Smooth muscle cell (in vitro differentiated cells): ENCODE measurements around the gene PRKCH. TPM values are rescaled to one million over a fixed set of nuclear protein-coding genes. Genes with fewer than 3 reads are reported as not detected.

Experiments used
- DNase-seq: peaks from one replicate; lab custom pipeline; 2025; ENCODE audit not compliant: unreplicated experiment; lab: John Stamatoyannopoulos, UW
- H2AFZ ChIP-seq: fragments of 200-600 bp; sonication (generic); 2 replicates; pipeline ENCODE4 v1.6.0; 2016; ENCODE audit warnings: antibody characterized with exemption, low read depth, mild to moderate bottlenecking
- H3F3A ChIP-seq: fragments of 200-600 bp; sonication (generic); 2 replicates; pipeline ENCODE4 v1.6.0; 2017; ENCODE audit warnings: antibody characterized with exemption, low read depth
- H3K27ac ChIP-seq: fragments of 200-600 bp; sonication (generic); 2 replicates; pipeline ENCODE4 v1.5.1; 2016; ENCODE audit warnings: low read depth, mild to moderate bottlenecking
- H3K27me3 ChIP-seq: fragments of 200-600 bp; sonication (generic); 2 replicates; pipeline ENCODE4 v1.6.1; 2016; ENCODE audit warnings: low read depth, mild to moderate bottlenecking
- H3K36me3 ChIP-seq: fragments of 200-600 bp; sonication (generic); 2 replicates; pipeline ENCODE4 v1.5.1; 2016; ENCODE audit warnings: low read depth
- H3K4me1 ChIP-seq: fragments of 200-600 bp; sonication (generic); 2 replicates; pipeline ENCODE4 v1.5.1; 2016; ENCODE audit warnings: low read depth
- H3K4me2 ChIP-seq: fragments of 200-600 bp; sonication (generic); 2 replicates; pipeline ENCODE4 v1.6.0; 2016; ENCODE audit warnings: mild to moderate bottlenecking
- H3K4me3 ChIP-seq: fragments of 200-600 bp; sonication (generic); 2 replicates; pipeline ENCODE4 v1.5.1; 2016; ENCODE audit warnings: mild to moderate bottlenecking
- H3K79me2 ChIP-seq: fragments of 200-600 bp; sonication (generic); 2 replicates; pipeline ENCODE4 v1.6.0; 2016; ENCODE audit warnings: low read depth, mild to moderate bottlenecking
- H3K9ac ChIP-seq: fragments of 200-600 bp; sonication (generic); 2 replicates; pipeline ENCODE4 v1.6.0; 2016; ENCODE audit warnings: low read depth
- H3K9me3 ChIP-seq: fragments of 200-600 bp; sonication (generic); replicated peaks from 2 replicates; pipeline ENCODE4 v1.5.1; 2016; ENCODE audit warnings: low read depth
- H4K20me1 ChIP-seq: fragments of 200-600 bp; sonication (generic); 2 replicates; pipeline ENCODE4 v1.6.0; 2016; ENCODE audit warnings: low read depth
- WGBS: methylation state at CpG from one replicate; pipeline ENCODE4 v1.1.7; 2016; ENCODE audit warnings: low lambda C conversion rate; 5-methylcytosine and 5-hydroxymethylcytosine counted together
- polyA plus RNA-seq: library from polyadenylated mRNA; unstranded; fragments of >200 nt; fragmentation: Nextera tagmentation; extraction: Ambion mirVana; gene quantifications from 2 replicates; pipeline ENCODE4 v1.2.1, GENCODE V29; 2016
- total RNA-seq: library from RNA; depleted of rRNA; stranded (reverse); fragments of >200 nt; gene quantifications from 2 replicates; pipeline ENCODE4 v1.2.3, GENCODE V29; 2014
- TF ChIP-seq, protein P1 (sequence below): fragments of 200-600 bp; sonication (generic); IDR thresholded peaks from 2 replicates; pipeline ENCODE4 v1.5.1; 2017; ENCODE audit warnings: borderline replicate concordance, mild to moderate bottlenecking, antibody characterized with exemption; ENCODE audit not compliant: insufficient read depth, poor library complexity, severe bottlenecking

The PRKCH gene
- total and polyA plus RNA-seq, 2 experiments from 2014 or later: 1.5 to 7.6 TPM

DNA sequence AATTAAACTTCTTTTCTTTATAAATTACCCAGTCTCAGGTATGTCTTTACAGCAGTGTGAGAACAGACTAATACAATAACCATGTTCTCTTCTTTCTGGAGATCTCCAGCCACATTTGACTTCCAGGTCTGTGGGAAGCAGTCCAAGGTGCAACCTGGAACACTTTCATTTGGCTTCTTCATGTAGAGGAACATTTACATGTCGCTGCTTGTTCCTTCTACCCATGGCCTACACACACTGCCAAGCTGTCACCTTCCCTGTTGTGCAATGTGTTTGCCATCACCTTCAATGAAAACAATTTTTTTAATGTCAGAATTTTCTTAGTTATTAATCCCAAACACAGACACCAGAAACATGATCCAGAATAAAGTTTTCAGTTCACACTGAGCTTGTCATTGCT is 104.7 kb downstream of the PRKCH start:
- no peak overlapping the region for H3K4me3 ChIP-seq
- H3K27ac ChIP-seq: no peak overlapping the region
- no peaks in the 10 kb centered on the region for H3K27me3 ChIP-seq
- H3K4me2 ChIP-seq: no peak overlapping the region
- no peaks in the 10 kb centered on the region for H3F3A ChIP-seq
- 100% methylated on average over 1 of the region's 1 CpG for WGBS
- no peaks in the 10 kb centered on the region for H3K79me2 ChIP-seq
- no peak for DNase-seq
- TF ChIP-seq, protein P1, sequence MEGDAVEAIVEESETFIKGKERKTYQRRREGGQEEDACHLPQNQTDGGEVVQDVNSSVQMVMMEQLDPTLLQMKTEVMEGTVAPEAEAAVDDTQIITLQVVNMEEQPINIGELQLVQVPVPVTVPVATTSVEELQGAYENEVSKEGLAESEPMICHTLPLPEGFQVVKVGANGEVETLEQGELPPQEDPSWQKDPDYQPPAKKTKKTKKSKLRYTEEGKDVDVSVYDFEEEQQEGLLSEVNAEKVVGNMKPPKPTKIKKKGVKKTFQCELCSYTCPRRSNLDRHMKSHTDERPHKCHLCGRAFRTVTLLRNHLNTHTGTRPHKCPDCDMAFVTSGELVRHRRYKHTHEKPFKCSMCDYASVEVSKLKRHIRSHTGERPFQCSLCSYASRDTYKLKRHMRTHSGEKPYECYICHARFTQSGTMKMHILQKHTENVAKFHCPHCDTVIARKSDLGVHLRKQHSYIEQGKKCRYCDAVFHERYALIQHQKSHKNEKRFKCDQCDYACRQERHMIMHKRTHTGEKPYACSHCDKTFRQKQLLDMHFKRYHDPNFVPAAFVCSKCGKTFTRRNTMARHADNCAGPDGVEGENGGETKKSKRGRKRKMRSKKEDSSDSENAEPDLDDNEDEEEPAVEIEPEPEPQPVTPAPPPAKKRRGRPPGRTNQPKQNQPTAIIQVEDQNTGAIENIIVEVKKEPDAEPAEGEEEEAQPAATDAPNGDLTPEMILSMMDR: no peak
- H3K9ac ChIP-seq: no peak overlapping the region
- H3K9me3 ChIP-seq: no peaks in the 10 kb centered on the region
- H4K20me1 ChIP-seq: no peaks in the 10 kb centered on the region
- H2AFZ ChIP-seq: no peak overlapping the region
- no peaks in the 10 kb centered on the region for H3K4me1 ChIP-seq
- no peaks in the 10 kb centered on the region for H3K36me3 ChIP-seq

DNA sequence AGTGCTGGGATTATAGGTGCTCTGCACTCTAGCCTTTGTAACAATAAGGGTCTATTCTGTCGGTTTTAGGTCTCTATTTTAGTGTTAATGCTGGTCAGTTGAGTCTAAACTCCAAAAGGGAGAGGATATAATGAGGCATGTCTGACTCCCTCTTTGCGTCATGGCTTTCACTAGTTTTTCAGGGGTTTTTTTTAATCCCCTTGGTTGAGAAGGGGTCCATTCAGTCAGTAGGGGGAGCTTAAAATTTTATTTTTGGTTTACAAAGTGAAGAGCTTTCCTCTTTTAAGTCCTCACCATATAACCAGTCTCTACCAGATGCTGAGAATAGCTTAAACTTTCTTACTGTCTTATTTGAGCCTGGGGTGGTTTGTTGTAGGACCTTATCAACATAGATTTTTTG is 106.9 kb downstream of the PRKCH start:
- H3K79me2 ChIP-seq: no peaks in the 10 kb centered on the region
- TF ChIP-seq, protein P1: no peak

DNA sequence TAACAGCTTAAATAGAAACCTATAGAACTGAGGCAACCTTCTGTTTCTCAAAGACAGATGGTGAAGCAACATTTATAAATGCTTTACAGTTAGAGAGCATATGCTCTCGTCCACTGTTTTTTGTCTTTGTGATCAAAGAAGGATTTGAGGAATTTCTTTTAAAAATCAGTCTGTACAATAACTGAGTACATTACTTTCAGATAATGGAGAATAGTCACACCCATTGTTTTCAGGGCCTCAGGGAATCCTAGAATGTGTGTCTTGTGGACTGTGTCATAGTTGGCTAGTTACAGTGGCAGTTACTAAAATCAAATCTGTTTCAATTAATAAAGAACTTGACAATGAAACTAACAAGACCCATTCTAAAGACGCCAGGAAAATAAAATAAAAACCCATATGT is 107.9 kb downstream of the PRKCH start:
- no peaks in the 10 kb centered on the region for H3K4me1 ChIP-seq
- no peaks in the 10 kb centered on the region for H3K27me3 ChIP-seq
- no peaks in the 10 kb centered on the region for H3F3A ChIP-seq
- H4K20me1 ChIP-seq: no peaks in the 10 kb centered on the region
- TF ChIP-seq, protein P1: no peak
- H3K9me3 ChIP-seq: no peaks in the 10 kb centered on the region
- H3K9ac ChIP-seq: no peak overlapping the region
- H3K4me2 ChIP-seq: no peak overlapping the region
- H3K79me2 ChIP-seq: no peaks in the 10 kb centered on the region
- DNase-seq: no peak
- H3K36me3 ChIP-seq: no peaks in the 10 kb centered on the region
- 80% methylated on average over 2 of the region's 2 CpGs for WGBS
- no peak overlapping the region for H3K27ac ChIP-seq
- no peak overlapping the region for H3K4me3 ChIP-seq
- no peak overlapping the region for H2AFZ ChIP-seq

More for the DNA sequence above, 106.9 kb downstream of the PRKCH start:
- H3K9me3 ChIP-seq: no peaks in the 10 kb centered on the region
- no peak overlapping the region for H3K27ac ChIP-seq
- no peaks in the 10 kb centered on the region for H4K20me1 ChIP-seq
- H2AFZ ChIP-seq: no peak overlapping the region
- no peaks in the 10 kb centered on the region for H3K4me1 ChIP-seq
- WGBS: 72% methylated on average over 2 of the region's 2 CpGs
- no peaks in the 10 kb centered on the region for H3K27me3 ChIP-seq
- H3K4me3 ChIP-seq: no peak overlapping the region
- no peak overlapping the region for H3K4me2 ChIP-seq
- H3K36me3 ChIP-seq: no peaks in the 10 kb centered on the region
- H3F3A ChIP-seq: no peaks in the 10 kb centered on the region
- H3K9ac ChIP-seq: no peak overlapping the region
- no peak for DNase-seq

DNA sequence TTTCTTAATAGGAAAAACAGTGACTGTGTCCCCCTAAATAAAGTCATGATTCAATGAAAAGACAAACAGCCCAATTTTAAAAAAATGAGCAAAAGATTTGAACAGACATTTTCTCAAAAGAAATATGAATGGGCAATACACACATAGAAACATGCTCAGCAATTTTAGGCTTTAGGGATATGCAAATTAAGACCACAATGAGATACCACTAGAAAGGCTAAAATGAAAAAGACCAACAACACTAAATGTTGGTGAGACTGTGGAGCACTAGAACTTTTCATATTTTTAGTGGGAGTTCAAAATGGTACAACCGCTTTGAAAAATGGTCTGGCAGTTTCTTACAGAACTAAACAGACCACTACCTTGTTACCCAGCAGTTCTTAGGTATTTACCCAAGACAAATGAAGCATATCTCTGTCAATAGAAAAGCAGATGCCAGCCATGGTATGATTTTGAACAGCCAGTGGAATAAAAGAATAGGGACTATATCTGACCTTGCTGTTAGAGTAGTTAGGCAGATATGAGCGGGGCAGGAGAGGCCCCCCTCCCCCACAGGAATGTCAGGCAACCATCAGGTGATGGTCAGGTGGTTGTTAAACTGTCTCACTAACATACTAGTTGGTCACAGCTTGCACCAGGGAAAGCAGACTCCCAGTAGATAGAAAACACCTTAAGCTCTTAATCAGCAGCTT is 108.8 kb downstream of the PRKCH start:
- no peaks in the 10 kb centered on the region for H3F3A ChIP-seq
- no peak overlapping the region for H3K4me3 ChIP-seq
- TF ChIP-seq, protein P1: no peak
- no peaks in the 10 kb centered on the region for H3K27me3 ChIP-seq
- no peak overlapping the region for H3K27ac ChIP-seq
- H3K36me3 ChIP-seq: no peaks in the 10 kb centered on the region
- H3K9ac ChIP-seq: no peak overlapping the region
- H2AFZ ChIP-seq: no peak overlapping the region
- no peak overlapping the region for H3K4me2 ChIP-seq
- no peaks in the 10 kb centered on the region for H4K20me1 ChIP-seq
- H3K9me3 ChIP-seq: no peaks in the 10 kb centered on the region
- no peak for DNase-seq
- H3K79me2 ChIP-seq: no peaks in the 10 kb centered on the region
- 89% methylated on average over 2 of the region's 2 CpGs for WGBS
- no peaks in the 10 kb centered on the region for H3K4me1 ChIP-seq
